Stimulated activated CD8-positive, alpha-beta memory T cell treated with anti-CD3 and anti-CD28 coated beads, Interleukin-7, amount 100 ng/mL, for 24 hours (primary cell): ENCODE results near the gene SPTAN1.
"Not testable (repeated sequence)": the region's sequence is repeated elsewhere in the genome, so short reads cannot be mapped to it uniquely, and the experiment has no call there.

Experiments
- DNase-seq: peaks from one replicate; pipeline ENCODE4 v3.0.0-alpha.2; 2020; ENCODE audit warnings: low read depth

Gene SPTAN1

DNA sequence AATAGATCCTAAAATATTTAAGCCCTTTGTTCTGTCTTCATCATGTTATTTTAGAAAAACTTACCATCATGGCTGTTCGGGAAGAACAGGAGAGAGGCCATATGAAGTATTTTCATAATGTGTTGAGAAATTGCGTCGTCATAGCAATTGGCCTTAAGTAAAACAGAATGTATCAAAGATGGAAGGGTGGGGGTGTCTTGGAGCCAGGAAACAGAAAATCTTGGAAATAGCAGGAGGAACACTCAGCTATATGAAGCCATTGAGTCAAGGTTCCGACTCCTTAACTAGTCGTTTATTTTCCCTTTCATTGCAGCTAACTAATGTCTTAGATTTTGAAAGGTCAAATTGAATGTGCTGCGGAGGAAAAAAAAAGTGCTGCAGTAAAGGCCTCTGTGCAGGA, 1.3 kb downstream of the SPTAN1 start:
- DNase-seq, result no peak

GRCh38 chr9:128554155-128554862, 1.9 kb downstream of the SPTAN1 start:
- DNase-seq, result no peak

GRCh38 chr9:128555180-128555721, 2.9 kb downstream of the SPTAN1 start:
- no peak for DNase-seq

GRCh38 chr9:128556276-128556675, 3.9 kb downstream of the SPTAN1 start:
- no peak for DNase-seq

- no peak for DNase-seq
These were observed 4.7 kb downstream of the SPTAN1 start for GRCh38 chr9:128556926-128557634.

DNA sequence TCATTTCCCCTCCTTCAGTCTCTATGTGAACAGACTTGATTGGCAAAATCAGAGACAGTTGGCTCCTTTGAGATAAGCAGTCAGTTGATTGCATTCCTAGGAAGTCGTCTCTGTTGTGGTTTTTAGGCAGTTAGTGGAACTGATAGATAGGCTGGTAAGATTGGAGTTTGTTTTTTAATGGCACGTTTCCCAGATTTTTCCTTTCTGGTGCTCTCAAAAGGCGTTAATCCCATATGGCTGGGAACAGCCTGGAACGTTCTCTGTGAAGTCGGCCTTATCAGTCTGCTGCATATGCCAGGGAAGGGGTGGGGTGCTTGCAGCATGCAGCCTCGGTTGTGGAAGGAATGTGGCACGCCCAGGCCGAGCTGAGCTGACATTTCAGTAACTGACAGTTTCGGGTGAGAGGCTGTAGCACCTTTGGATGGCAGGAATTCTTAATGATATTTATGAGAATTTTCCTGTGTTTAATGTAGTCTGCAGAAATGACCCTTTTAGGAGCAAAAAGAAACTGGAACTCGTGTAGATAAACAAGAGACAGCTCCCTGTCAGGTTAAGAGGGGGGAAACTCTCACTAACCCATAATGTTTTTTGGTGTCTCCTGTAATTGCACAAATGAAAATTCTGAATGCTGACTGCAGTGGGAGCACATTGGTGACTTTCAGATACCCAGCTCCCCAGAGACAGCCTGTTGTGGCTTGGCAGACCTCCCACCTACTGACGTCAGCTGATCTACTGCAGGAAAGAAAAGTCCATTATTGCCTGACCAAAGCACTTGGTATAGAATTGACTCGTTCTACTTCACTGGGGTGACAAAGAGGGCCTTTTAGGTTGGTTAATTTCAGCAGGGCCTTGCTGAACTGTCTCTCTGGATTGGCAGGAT, 6.3 kb downstream of the SPTAN1 start:
- DNase-seq, result peak; percentile 22

- DNase-seq, result no peak
These were observed 13.2 kb downstream of the SPTAN1 start for GRCh38 chr9:128565578-128565977.

DNA sequence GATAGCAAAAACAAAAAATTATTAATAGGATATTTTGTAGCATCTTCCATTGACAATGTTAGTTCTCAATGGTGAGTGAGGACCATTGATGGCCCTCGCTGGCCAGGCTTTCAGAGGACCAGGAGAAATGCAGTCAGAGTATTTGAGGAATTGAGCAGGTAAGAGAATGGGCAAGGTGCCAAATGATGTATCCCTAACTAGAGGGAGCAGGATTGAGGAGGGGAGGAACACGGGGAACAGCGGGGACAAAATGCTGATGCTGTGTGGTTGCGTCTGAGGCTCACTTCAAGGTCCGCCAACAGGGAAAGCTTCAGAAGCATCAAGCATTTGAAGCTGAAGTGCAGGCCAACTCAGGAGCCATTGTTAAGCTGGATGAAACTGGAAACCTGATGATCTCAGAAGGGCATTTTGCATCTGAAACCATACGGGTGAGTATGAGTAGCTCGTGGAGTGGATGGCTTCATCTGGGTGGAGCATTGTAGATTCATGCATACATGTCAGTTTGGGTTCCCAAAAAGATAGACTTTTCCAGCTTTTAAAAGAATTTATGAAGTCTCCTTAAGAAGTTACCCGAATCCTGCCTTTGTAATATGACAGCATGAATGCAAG, 16.2 kb downstream of the SPTAN1 start:
- no peak for DNase-seq

DNA sequence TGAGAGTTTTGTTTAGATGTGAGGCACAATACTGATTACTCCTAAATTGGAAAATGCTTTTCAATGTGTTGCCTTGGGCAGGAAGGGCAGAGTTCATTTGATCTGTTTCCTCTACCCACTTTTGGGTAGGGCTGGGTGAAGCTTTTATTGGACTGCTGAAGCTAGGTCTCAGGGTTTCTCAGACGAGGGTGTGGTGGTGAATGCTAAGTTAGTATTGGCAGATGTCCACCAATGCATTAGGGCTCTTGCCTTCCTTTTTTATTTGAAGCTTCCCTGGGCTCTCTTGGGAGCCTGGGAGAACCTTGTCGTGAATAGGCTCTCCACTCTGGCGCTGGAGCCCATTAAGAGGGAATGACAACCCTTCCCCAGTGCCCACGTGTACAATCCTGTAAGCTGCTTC, 23.1 kb downstream of the SPTAN1 start:
- no peak for DNase-seq

DNA sequence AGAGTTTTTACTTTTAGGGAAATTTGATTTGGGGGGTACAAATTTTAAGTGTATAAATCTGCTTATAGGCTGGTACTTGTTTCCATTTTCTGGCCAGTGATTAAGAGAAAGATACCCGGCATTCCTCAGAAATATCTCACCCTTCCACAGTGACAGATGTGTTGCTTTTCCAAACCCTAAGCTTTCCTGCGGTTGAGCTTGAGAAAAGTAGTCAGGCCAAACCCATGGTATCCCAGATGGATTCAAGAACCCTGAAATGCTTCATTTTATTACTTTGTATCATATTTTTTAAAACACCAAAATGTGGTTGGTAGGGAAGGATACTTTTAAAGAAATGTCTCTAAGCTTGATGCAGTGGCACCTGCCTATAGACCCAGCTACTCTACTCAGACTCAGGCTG, 23.5 kb downstream of the SPTAN1 start:
- DNase-seq, result no peak

GRCh38 chr9:128577206-128577605, 24.8 kb downstream of the SPTAN1 start:
- DNase-seq, result no peak

- no peak for DNase-seq
These were observed 26.8 kb downstream of the SPTAN1 start for GRCh38 chr9:128579194-128579593.

DNA sequence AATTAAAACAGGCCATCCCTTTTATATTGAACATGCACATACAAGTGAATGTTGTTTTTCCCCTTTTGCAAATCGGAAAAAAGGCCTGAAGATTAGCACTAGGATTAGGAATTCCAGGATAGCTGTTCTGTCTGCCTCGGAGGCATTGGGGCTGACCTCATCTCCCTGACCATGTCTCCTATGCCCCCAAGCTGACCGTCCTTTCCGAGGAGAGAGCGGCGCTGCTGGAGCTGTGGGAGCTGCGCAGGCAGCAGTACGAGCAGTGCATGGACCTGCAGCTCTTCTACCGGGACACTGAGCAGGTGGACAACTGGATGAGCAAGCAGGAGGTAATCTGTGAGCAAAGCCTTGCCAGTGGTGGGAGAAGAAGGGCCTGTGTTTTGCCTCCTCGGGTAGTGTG, 28.3 kb downstream of the SPTAN1 start:
- no peak for DNase-seq

DNA sequence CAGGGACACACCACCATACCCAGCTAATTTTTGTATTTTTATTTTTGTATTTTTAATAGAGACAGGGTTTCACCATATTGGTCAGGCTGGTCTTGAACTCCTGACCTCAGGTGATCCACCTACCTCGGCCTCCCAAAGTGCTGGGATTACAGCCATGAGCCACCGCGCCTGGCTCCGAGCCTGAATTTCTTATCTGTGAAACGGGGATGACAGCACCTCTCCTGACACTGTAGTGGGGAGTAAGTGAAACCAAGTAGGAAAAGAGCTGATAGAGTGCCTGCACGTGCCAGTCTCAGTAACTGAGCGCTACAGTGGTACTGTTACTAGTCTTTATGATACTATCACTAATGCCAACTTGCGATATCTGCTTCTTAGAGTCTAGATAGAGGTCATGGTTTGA, 32.8 kb downstream of the SPTAN1 start:
- not testable (repeated sequence) for DNase-seq

DNA sequence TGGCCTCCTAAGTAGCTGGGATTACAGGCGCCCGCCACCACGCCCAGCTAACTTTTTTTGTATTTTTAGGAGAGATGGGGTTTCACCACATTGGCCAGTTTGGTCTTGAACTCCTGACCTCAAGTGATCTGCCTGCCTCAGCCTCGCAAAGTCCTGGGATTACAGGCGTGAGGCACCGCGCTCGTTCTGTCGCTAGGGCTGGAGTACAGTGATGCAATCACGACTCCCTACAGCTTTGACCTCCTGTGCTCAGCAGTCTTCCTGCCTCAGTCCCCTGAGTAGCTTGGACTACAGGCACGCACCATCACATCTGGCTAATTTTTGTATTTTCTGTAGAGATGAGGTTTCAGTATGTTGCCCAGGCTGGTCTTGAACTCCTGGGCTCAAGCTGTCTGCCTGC, 34.5 kb downstream of the SPTAN1 start:
- not testable (repeated sequence) for DNase-seq

DNA sequence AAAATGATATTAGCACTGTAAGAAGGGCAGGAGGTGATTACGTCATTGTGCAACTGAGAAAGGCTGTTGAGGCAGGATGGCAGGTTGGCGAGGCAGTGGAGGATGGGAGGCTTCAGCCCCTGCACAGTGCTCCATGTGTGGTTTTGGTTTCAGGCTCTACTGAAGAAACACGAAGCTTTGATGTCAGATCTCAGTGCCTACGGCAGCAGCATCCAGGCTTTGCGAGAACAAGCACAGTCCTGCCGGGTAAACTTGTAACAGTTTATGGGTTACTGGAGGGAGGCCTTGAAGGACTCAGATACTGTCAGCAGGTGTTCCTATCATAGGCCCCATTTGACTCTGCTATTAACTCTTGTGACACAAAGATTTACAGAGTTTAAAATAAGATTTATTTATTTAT, 35.1 kb downstream of the SPTAN1 start:
- no peak for DNase-seq

- DNase-seq, result no peak
These were observed 36.3 kb downstream of the SPTAN1 start for GRCh38 chr9:128588581-128589233.

GRCh38 chr9:128593039-128593438, 40.7 kb downstream of the SPTAN1 start:
- no peak for DNase-seq

DNA sequence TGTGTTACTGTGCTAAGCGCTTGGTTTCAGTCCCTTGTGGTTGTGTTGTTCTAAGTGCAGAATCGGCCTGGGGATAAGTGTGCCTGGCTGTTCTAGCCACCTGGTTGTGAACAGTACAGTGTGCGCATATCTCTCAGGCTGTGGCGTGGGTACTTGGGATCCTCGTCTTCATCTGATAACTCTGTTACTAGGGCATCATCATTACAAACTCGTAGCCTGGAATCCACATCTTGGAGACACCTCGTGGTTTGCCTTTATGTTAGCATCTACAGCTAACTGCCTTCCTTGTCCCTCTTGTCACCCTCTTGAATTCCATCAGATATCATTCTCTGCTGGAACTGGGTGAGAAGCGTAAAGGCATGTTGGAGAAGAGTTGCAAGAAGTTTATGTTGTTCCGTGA, 41.5 kb downstream of the SPTAN1 start:
- DNase-seq, result no peak

DNA sequence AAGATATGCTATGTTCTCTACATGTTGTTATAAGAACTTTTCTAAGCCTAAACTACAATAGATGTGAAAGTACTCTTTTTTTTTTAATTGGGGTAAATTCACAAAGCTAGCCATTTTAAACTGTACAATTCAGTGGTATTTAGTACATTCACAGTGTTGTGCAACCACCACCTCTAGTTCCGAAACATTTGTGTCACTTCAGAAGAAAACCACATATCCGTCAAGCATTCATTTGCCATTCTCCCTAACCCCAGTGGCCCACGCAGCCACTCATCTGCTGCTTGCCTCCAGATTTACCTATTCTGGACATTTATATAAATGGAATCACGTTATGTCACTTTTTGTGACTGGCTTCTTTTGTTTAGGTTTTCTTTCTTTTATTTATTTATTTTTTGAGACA, 43.1 kb downstream of the SPTAN1 start:
- no peak for DNase-seq

GRCh38 chr9:128600099-128600498, 47.7 kb downstream of the SPTAN1 start:
- DNase-seq, result no peak

GRCh38 chr9:128603697-128604096, 51.3 kb downstream of the SPTAN1 start:
- DNase-seq, result no peak
